Activated CD8-positive, alpha-beta memory T cell treated with anti-CD3 and anti-CD28 coated beads for 36 hours (primary cell): ENCODE data around the gene CD1E. TPM values are rescaled to one million over a fixed set of nuclear protein-coding genes. Genes with fewer than 3 reads are reported as not detected.
"Not testable (repeated sequence)": the region's sequence is repeated elsewhere in the genome, so short reads cannot be mapped to it uniquely, and the experiment has no call there.

Experiments
- CTCF ChIA-PET: fragments of 350-600 bp; sonication (Branson Sonifier 250); formaldehyde crosslinking; loops from one replicate; lab custom pipeline; 2021; ENCODE audit warnings: antibody characterized with exemption; lab: Charles Lee
- POLR2A ChIA-PET: fragments of 350-600 bp; sonication (Branson Sonifier 250); formaldehyde crosslinking; loops from one replicate; lab custom pipeline; 2021; ENCODE audit warnings: antibody characterized with exemption; lab: Charles Lee
- total RNA-seq, 2 experiments: library from RNA; stranded (reverse); gene quantifications; one replicate each; pipeline ENCODE4 v1.2.3, GENCODE V29; 2021

Gene CD1E
- not detected for total RNA-seq

DNA sequence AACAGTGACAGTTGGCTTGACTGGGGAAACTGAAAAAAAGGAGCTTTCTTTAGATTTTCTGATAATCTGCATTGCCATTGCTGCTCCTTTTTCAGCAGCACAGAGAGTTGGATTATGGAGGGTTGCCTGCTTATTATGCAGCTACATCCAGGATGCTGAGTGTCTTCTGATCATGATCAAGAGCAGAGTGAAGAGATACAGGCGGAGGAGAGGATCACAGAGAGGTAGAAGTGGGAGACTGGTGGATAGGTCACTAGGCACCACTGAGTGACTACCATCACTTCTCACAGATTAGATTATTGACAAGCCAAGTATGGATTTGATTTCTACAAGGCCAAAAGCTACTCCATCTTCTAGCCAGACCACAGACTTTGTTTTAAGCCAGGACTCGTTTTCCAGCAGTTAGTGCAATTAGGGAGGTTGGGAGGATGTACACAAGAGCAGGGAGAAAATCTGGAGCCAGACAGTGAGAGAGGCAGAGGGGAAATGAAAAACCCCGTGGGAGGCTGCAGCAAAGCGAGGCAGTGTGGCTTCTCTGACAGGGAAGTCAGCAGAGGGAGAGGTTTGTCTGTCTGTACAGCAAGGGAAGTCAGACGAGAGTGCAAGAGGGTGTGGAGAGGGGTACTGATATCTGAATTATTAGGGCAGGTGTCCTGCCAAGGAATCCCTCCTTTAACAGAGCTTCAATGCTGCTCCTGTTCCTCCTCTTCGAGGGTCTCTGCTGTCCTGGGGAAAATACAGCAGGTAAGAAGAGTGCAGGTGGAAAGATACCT, at the start of gene CD1E:
CD1E (plus strand) TSS at position 592 of the 773 bp plus-strand sequence; CDS start at position 687, 95 bp downstream.
- ChIA-PET POLR2A (no interaction called here), CTCF (no interaction called here)

- ChIA-PET CTCF (no interaction called here), POLR2A (no interaction called here)
Measured at GRCh38 chr1:158310623-158311022, 43.1 kb upstream of the CD1E start.

GRCh38 chr1:158311066-158311465, 42.6 kb upstream of the CD1E start:
- ChIA-PET POLR2A (interaction anchor here (0.6 kb wide), 1 partner anchor 113 kb away, joined by 3 read pairs; no protein-coding TSS in a partner anchor), CTCF (no interaction called here)

DNA sequence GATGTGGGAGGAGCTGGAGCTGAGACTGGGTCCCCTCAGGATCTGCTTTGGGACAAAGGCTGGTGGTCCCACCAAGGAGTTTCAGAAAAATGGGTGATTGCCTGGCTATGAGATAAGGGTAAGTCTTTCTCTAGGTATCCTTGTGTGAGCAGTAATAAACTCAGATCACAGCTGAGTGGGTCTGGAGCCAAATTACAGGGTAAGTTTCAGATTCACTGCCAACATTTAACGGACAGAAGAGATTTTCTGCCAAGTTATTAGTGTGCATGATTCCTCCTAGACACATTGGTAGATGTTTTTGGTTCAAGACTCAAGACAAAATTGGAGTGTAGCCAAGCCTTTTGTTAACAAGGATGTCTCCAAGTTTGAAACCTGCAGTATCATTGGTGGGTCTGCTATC, 29.8 kb upstream of the CD1E start:
- ChIA-PET CTCF (no interaction called here), POLR2A (no interaction called here)

GRCh38 chr1:158324395-158324794, 29.3 kb upstream of the CD1E start:
- POLR2A ChIA-PET, result no interaction called here
- CTCF ChIA-PET, result no interaction called here

DNA sequence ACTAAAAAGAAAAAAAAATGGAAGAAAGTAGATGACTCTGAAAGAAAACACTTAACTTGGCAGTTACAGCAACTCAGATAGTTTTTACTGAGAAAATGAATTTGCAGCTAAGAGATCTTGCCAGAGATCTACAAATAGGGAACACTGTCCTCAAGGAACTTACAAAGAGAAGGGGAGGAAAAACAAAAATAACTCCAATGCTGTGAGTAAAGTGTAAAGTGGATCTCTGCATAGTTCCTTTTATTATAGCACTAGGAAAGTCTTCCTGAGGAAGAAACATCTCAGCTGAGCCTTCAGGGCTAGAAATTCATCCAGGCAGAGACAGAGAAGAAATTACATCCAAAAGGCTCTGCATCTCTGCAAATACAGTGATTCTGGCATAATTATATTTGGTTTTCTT, 26.2 kb upstream of the CD1E start:
- ChIA-PET CTCF (no interaction called here), POLR2A (no interaction called here)

DNA sequence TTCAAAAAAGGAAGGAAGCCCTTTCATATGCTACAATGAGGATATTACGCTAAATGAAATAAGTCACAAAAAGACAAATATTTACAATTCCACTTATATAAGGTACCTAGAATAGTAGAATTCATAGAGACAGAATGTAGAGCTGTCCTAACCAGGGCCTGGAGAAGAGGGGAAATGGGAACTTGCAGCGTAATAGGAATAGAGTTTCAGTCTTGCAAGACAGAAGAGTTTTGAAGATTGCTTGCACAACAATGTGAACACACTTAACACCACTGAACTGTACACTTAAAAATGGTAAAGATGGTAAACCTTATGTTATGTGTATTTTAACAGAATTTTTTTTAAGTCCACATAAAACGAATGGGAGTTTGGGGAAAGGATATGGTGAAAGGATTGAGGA, 25.3 kb upstream of the CD1E start:
- ChIA-PET CTCF (no interaction called here), POLR2A (no interaction called here)

DNA sequence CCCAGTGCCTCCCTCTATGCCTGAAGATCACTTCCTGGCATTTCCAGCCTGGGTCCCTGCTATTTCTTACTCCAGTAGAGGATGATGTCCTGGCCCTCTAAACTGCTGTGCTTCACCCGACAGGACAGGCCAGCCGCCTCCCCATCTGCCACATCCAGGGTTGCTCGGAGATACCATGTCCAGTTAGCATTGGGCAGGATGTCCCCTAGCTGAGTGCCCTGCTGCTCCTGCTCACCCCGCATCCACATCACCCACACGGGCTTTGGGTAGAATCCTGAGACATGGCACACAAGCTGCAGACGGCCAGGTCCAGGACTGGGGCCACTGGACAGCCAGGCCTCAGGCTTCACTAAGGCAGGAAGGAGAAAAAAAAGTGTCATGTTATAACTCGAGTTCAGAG, 24.4 kb upstream of the CD1E start:
- ChIA-PET CTCF (interaction anchor here (1.5 kb wide), 1 partner anchor 125 kb away, joined by 5 read pairs; no protein-coding TSS in a partner anchor), POLR2A (no interaction called here)

DNA sequence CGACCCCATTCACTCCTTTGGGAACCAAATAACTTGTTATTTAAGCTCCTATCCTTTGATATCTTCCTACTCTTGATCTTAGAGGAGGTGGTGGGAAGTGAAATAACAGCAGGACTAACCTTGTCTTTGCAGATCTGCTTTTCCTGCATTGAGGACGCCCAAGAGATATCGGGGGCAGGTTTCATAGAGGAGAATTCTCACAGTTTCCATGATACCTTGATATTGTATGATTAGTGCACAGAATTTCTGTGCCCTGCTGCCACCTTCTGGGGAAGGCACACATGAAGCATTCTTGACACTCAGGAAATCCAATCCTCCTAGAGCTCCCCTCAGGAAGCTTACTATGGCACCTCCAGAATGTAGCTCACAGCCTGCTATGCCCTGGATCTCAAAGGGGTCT, 24.0 kb upstream of the CD1E start:
- CTCF ChIA-PET, result interaction anchor here (1.5 kb wide), 1 partner anchor 125 kb away, joined by 5 read pairs; no protein-coding TSS in a partner anchor
- POLR2A ChIA-PET, result no interaction called here

- POLR2A ChIA-PET, result no interaction called here
- CTCF ChIA-PET, result interaction anchor here (1.5 kb wide), 1 partner anchor 126 kb away, joined by 5 read pairs; no protein-coding TSS in a partner anchor
Measured at GRCh38 chr1:158330391-158331105, 23.1 kb upstream of the CD1E start.

DNA sequence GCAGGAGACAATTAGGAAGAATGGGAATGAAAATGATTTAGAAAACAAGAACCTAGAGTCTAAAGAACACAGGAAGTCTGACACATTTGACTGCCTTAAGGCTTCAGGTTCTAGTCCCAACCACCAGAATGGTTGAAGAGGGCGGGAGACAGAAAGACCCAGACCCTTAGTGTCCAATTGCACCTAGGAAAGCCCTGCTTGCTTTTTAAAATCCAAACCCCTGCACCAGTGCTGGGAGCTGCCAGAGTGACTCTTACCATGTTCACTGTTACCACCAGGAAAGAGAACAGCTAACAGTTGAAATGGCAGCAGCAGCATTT, 22.6 kb upstream of the CD1E start:
- POLR2A ChIA-PET, result no interaction called here
- CTCF ChIA-PET, result no interaction called here

- POLR2A ChIA-PET, result no interaction called here
- CTCF ChIA-PET, result no interaction called here
Measured at GRCh38 chr1:158331481-158332150, 22.1 kb upstream of the CD1E start, which contains the start of gene CD1B. Gene CD1B (minus strand): TSS chr1:158331531. CDS start chr1:158331423, 108 bp downstream.

GRCh38 chr1:158333405-158334155, 20.1 kb upstream of the CD1E start:
- CTCF ChIA-PET, result no interaction called here
- POLR2A ChIA-PET, result no interaction called here

GRCh38 chr1:158334526-158335212, 19.0 kb upstream of the CD1E start:
- POLR2A ChIA-PET, result no interaction called here
- CTCF ChIA-PET, result no interaction called here

DNA sequence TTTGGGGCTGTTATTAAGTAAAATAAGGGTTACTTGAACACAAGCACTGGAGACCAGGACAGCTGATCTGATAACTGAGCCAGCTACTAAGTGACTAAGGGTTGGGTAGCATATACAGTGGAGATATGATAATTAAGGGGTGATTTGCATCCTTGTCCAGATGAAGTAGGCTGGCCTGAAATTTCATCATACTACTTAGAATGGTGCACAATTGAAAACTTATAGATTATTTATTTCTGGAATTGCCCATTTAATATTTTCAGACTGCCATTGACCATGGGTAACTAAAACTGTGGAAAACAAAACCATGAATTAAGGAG, 18.5 kb upstream of the CD1E start:
- ChIA-PET POLR2A (no interaction called here), CTCF (no interaction called here)

DNA sequence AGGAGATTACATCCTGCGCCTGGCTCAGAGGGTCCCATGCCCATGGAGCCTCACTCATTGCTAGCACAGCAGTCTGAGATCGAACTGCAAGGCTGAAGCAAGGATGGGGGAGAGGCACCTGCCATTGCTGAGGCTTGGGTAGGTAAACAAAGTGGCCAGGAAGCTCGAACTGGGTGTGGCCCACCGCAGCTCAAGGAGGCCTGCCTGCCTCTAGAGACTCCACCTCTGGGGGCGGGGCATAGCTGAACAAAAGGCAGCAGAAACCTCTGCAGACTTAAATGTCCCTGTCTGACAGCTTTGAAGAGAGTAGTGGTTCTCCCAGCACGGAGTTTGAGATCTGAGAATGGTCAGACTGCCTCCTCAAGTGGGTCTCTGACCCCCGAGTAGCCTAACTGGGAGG, 17.3 kb upstream of the CD1E start:
- POLR2A ChIA-PET, CTCF ChIA-PET: not testable (repeated sequence)

DNA sequence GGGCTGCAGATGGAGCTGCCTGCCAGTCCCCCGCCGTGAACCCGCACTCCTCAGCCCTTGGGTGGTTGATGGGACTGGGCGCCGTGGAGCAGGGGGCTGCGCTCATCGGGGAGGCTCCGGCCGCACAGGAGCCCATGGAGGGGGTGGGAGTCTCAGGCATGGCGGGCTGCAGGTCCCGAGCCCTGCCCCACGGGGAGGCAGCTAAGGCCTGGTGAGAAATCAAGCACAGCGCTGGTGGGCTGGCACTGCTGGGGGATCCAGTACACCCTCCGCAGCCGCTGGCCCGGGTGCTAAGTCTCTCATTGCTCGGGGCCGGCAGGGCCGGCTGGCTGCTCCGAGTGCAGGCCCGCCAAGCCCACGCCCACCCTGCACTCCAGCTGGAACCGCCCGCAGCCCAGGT, 4.7 kb upstream of the CD1E start:
- POLR2A ChIA-PET, CTCF ChIA-PET: not testable (repeated sequence)

- CTCF ChIA-PET, result no interaction called here
- POLR2A ChIA-PET, result no interaction called here
Measured at GRCh38 chr1:158354255-158354654, 561 bp downstream of the CD1E start.

GRCh38 chr1:158355773-158356285, 2.1 kb downstream of the CD1E start:
- ChIA-PET POLR2A (no interaction called here), CTCF (no interaction called here)
